MM.1S (cell line): Measurements from ENCODE around the gene DNAJB8.
A peak's percentile ranks its signal among the peaks of the same experiment; 100 is the strongest.

Experiments
- DNase-seq: peaks from one replicate; pipeline ENCODE4 v3.0.0-alpha.2; 2015
- H2AFZ ChIP-seq: fragments of 300-600 bp; sonication (generic); 2 replicates; pipeline ENCODE4 v1.6.0; 2016; ENCODE audit warnings: antibody characterized with exemption, low read length
- H3F3A ChIP-seq: fragments of 300-600 bp; sonication (generic); 2 replicates; pipeline ENCODE4 v1.6.1; 2016; ENCODE audit warnings: mild to moderate bottlenecking, antibody characterized with exemption, low read length, moderate library complexity, mixed read lengths; ENCODE audit not compliant: insufficient read depth
- H3K27ac ChIP-seq: fragments of 300-600 bp; sonication (generic); 2 replicates; pipeline ENCODE4 v1.5.1; 2016; ENCODE audit warnings: mild to moderate bottlenecking, low read length
- H3K27me3 ChIP-seq: fragments of 300-600 bp; sonication (generic); replicated peaks from 2 replicates; pipeline ENCODE4 v1.6.0; 2016; ENCODE audit warnings: low read length; ENCODE audit not compliant: insufficient read depth
- H3K36me3 ChIP-seq: fragments of 300-600 bp; sonication (generic); replicated peaks from 2 replicates; pipeline ENCODE4 v1.6.1; 2016; ENCODE audit warnings: mild to moderate bottlenecking, low read length, mixed read lengths; ENCODE audit not compliant: insufficient read depth
- H3K4me1 ChIP-seq: fragments of 300-600 bp; sonication (generic); 2 replicates; pipeline ENCODE4 v1.6.1; 2016; ENCODE audit warnings: low read length, mixed read lengths
- H3K4me2 ChIP-seq: fragments of 300-600 bp; sonication (generic); 2 replicates; pipeline ENCODE4 v1.6.0; 2016; ENCODE audit warnings: low read depth, low read length
- H3K4me3 ChIP-seq: fragments of 300-600 bp; sonication (generic); 2 replicates; pipeline ENCODE4 v1.5.1; 2016; ENCODE audit warnings: low read length, mixed read lengths
- H3K79me2 ChIP-seq: fragments of 300-600 bp; sonication (generic); 2 replicates; pipeline ENCODE4 v1.6.1; 2016; ENCODE audit warnings: mixed run types, low read length, mixed read lengths
- H3K9ac ChIP-seq: fragments of 300-600 bp; sonication (generic); 2 replicates; pipeline ENCODE4 v1.6.1; 2016; ENCODE audit warnings: low read length, mixed read lengths
- H3K9me2 ChIP-seq: fragments of 300-600 bp; sonication (generic); replicated peaks from 2 replicates; pipeline ENCODE4 v1.6.1; 2016; ENCODE audit warnings: mild to moderate bottlenecking, low read length, mixed read lengths; ENCODE audit not compliant: insufficient read depth
- H3K9me3 ChIP-seq: fragments of 300-600 bp; sonication (generic); replicated peaks from 2 replicates; pipeline ENCODE4 v1.6.1; 2016; ENCODE audit warnings: mild to moderate bottlenecking, low read length, mixed read lengths; ENCODE audit not compliant: insufficient read depth
- H4K20me1 ChIP-seq: fragments of 300-600 bp; sonication (generic); 2 replicates; pipeline ENCODE4 v1.6.1; 2016; ENCODE audit warnings: mild to moderate bottlenecking, low read length, moderate library complexity, mixed read lengths; ENCODE audit not compliant: insufficient read depth
- CTCF ChIP-seq: fragments of 300-600 bp; sonication (generic); IDR thresholded peaks from 2 replicates; pipeline ENCODE4 v1.5.1; 2016; ENCODE audit warnings: antibody characterized with exemption, low read length, mixed read lengths
- EZH2 ChIP-seq: fragments of 300-600 bp; sonication (generic); optimal IDR thresholded peaks from 2 replicates; pipeline ENCODE3; 2017; ENCODE audit warnings: low read depth, mild to moderate bottlenecking, antibody characterized with exemption, low read length, mixed read lengths
- EZH2phosphoT487 ChIP-seq: fragments of 300-600 bp; sonication (generic); IDR thresholded peaks from 2 replicates; pipeline ENCODE4 v1.6.1; 2018; ENCODE audit warnings: antibody characterized with exemption, low read length

The DNAJB8 gene

GRCh38 chr3:128447561-128448013 is 19.1 kb downstream of the DNAJB8 start:
- H3K9me3 ChIP-seq: no peaks in the 10 kb centered on the region
- H3K27ac ChIP-seq: no peak overlapping the region
- H3K4me3 ChIP-seq: no peak overlapping the region
- H4K20me1 ChIP-seq: no peaks in the 10 kb centered on the region
- H3K79me2 ChIP-seq: no peaks in the 10 kb centered on the region
- no peaks in the 10 kb centered on the region for H3K9me2 ChIP-seq
- DNase-seq: peak; percentile 27
- H3K9ac ChIP-seq: no peak overlapping the region
- TF ChIP-seq EZH2: no peak
- TF ChIP-seq EZH2phosphoT487: no peak
- TF ChIP-seq CTCF: no peak
- H3K27me3 ChIP-seq: peaks cover 34% of the 10 kb centered on the region
- no peaks in the 10 kb centered on the region for H3F3A ChIP-seq
- H3K36me3 ChIP-seq: no peaks in the 10 kb centered on the region
- H3K4me1 ChIP-seq: no peaks in the 10 kb centered on the region
- no peak overlapping the region for H3K4me2 ChIP-seq
- no peak overlapping the region for H2AFZ ChIP-seq

- Histone ChIP-seq H3K9ac (no peak overlapping the region), H3K79me2 (no peaks in the 10 kb centered on the region), H3F3A (no peaks in the 10 kb centered on the region), H3K36me3 (no peaks in the 10 kb centered on the region), H2AFZ (no peak overlapping the region), H3K27me3 (peaks cover 27% of the 10 kb centered on the region), H3K27ac (no peak overlapping the region), H3K9me3 (no peaks in the 10 kb centered on the region), H3K4me3 (no peak overlapping the region), H3K9me2 (no peaks in the 10 kb centered on the region), H3K4me1 (no peaks in the 10 kb centered on the region), H3K4me2 (no peak overlapping the region), H4K20me1 (no peaks in the 10 kb centered on the region)
- TF ChIP-seq EZH2phosphoT487 (no peak), CTCF (no peak), EZH2 (no peak)
- no peak for DNase-seq
Observed at GRCh38 chr3:128446821-128447220, 19.9 kb downstream of the DNAJB8 start.

- no peaks in the 10 kb centered on the region for H3K79me2 ChIP-seq
- no peak overlapping the region for H2AFZ ChIP-seq
- no peaks in the 10 kb centered on the region for H3K9me3 ChIP-seq
- TF ChIP-seq EZH2phosphoT487 (no peak), CTCF (no peak)
- H3K36me3 ChIP-seq: no peaks in the 10 kb centered on the region
- DNase-seq: no peak
- no peaks in the 10 kb centered on the region for H3K4me1 ChIP-seq
- no peak overlapping the region for H3K27ac ChIP-seq
- peaks cover 21% of the 10 kb centered on the region for H3K27me3 ChIP-seq
- no peak overlapping the region for H3K4me2 ChIP-seq
- no peak overlapping the region for H3K9ac ChIP-seq
- no peaks in the 10 kb centered on the region for H4K20me1 ChIP-seq
- H3F3A ChIP-seq: no peaks in the 10 kb centered on the region
- H3K9me2 ChIP-seq: no peaks in the 10 kb centered on the region
- H3K4me3 ChIP-seq: no peak overlapping the region
Observed at GRCh38 chr3:128445357-128445756, 21.3 kb downstream of the DNAJB8 start.
